ENCODE results near the gene DCDC2.

Gene DCDC2

GRCh38 chr6:24139080-24139479 lies 218.8 kb downstream of the DCDC2 start:
- Histone ChIP-seq H3K4me3 (replicated peaks; ENCODE audit: insufficient read depth, low read length) (no peak overlapping the region), H3K27me3 (ENCODE audit: insufficient read depth, poor library complexity, severe bottlenecking) (no peaks in the 10 kb centered on the region), H3K27ac (replicated peaks) (no peak overlapping the region)
- no peak for TF ChIP-seq GABPA (IDR thresholded peaks at IDR 0.05; ENCODE audit: low read depth)
- no peak for TF ChIP-seq CTCF (IDR thresholded peaks at IDR 0.05; ENCODE audit: insufficient read depth, low read length)
- TF ChIP-seq REST (IDR thresholded peaks at IDR 0.05; ENCODE audit: insufficient replicate concordance, low read depth), result no peak
- TF ChIP-seq SPI1 (IDR thresholded peaks at IDR 0.05; ENCODE audit: borderline replicate concordance, low read depth), result no peak
- no peak for TF ChIP-seq POLR2AphosphoS5 (IDR thresholded peaks at IDR 0.05; ENCODE audit: low read depth)
- no peak for DNase-seq (ENCODE audit: low read depth in 1 of 2, low spot score in 1 of 2)

- H3K4me3 ChIP-seq (replicated peaks; ENCODE audit: insufficient read depth, low read length), result no peak overlapping the region
- DNase-seq (ENCODE audit: low read depth in 1 of 2, low spot score in 1 of 2), result no peak
- TF ChIP-seq GABPA (IDR thresholded peaks at IDR 0.05; ENCODE audit: low read depth) (no peak), CTCF (IDR thresholded peaks at IDR 0.05; ENCODE audit: insufficient read depth, low read length) (no peak), REST (IDR thresholded peaks at IDR 0.05; ENCODE audit: insufficient replicate concordance, low read depth) (no peak), SPI1 (IDR thresholded peaks at IDR 0.05; ENCODE audit: borderline replicate concordance, low read depth) (no peak), POLR2AphosphoS5 (IDR thresholded peaks at IDR 0.05; ENCODE audit: low read depth) (no peak)
- H3K27me3 ChIP-seq (ENCODE audit: insufficient read depth, poor library complexity, severe bottlenecking), result no peaks in the 10 kb centered on the region
- H3K27ac ChIP-seq (replicated peaks), result no peak overlapping the region
These were observed 226.1 kb downstream of the DCDC2 start for GRCh38 chr6:24131751-24132150.

GRCh38 chr6:24127316-24127715 lies 230.5 kb downstream of the DCDC2 start:
- no peak overlapping the region for H3K27ac ChIP-seq (replicated peaks)
- no peaks in the 10 kb centered on the region for H3K27me3 ChIP-seq (ENCODE audit: insufficient read depth, poor library complexity, severe bottlenecking)
- no peak overlapping the region for H3K4me3 ChIP-seq (replicated peaks; ENCODE audit: insufficient read depth, low read length)
- TF ChIP-seq GABPA (IDR thresholded peaks at IDR 0.05; ENCODE audit: low read depth), result no peak
- TF ChIP-seq SPI1 (IDR thresholded peaks at IDR 0.05; ENCODE audit: borderline replicate concordance, low read depth), result no peak
- no peak for TF ChIP-seq REST (IDR thresholded peaks at IDR 0.05; ENCODE audit: insufficient replicate concordance, low read depth)
- no peak for TF ChIP-seq POLR2AphosphoS5 (IDR thresholded peaks at IDR 0.05; ENCODE audit: low read depth)
- TF ChIP-seq CTCF (IDR thresholded peaks at IDR 0.05; ENCODE audit: insufficient read depth, low read length), result no peak
- DNase-seq (ENCODE audit: low read depth in 1 of 2, low spot score in 1 of 2), result no peak

Measured in HL-60 (cell line).